ENCODE measurements around the gene RBP2.

RBP2 gene

DNA sequence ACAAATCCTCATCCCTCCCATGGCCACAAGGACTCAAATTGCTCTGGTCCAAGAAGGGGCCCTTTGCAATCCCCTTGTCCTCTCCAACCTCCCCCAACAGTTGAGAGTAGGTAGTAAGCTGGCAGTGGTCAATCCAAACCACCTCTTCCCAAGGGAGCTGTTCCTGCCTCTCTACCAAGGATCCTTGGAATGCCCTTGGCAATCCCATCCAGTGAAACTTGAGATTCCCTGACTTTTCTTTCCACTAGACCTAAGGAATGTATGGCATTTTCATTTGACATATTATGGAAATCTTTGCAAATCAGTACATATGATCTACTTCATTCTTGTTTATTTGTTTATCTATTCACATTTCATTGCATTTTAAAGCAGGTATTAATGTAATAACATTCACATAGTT is 4.8 kb upstream of the RBP2 start:
- no peak for DNase-seq (ENCODE audit: low spot score)

DNA sequence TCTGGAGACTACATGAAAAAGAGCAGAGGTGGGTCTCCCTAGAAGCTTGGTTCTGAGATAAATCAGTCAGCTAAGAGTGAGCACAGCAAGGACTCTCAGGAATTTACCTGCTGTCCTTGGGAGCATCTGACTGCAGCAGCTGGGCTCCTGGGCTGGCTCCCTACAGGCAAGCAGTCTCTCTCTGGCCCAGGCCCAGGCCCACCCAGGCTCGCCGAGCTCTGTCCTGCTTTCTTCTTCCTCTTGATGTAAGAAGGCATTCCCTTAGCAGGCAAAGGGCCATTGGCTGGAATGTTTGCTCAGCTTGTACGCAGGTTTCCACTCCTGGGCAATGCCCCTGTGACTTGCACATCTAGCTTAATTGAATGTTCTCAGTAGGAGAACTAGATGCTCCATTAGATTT is 4.3 kb upstream of the RBP2 start:
- no peak for DNase-seq (ENCODE audit: low spot score)

GRCh38 chr3:139477710-139478640 is 1.7 kb upstream of the RBP2 start:
- DNase-seq (ENCODE audit: low spot score): no peak

GRCh38 chr3:139473155-139473771 is 3.1 kb downstream of the RBP2 start:
- no peak for DNase-seq (ENCODE audit: low spot score)

- DNase-seq (ENCODE audit: low spot score): no peak
Measured at GRCh38 chr3:139472380-139473010, 3.8 kb downstream of the RBP2 start.

DNA sequence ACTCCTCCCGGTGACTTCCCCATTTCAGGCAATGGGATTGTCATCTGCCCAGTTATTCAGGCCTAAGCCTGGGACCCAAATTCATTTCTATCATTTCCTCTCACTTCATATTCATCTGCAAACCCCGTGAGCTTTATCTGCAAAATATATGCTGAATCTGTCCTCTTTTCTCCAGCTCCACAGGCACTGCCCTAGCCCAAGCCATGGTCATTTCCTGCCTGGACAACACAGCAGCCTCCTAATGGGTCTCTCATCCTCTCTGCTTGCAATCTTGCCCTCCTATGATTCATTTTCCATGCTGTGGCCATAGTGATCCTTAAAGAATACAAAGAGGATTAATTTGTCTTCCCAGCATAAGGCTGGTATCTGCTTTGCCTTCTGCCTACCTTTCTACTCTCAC is 6.1 kb downstream of the RBP2 start:
- DNase-seq (ENCODE audit: low spot score): no peak

- no peak for DNase-seq (ENCODE audit: low spot score)
Measured at GRCh38 chr3:139468399-139468798, 7.9 kb downstream of the RBP2 start.

- no peak for DNase-seq (ENCODE audit: low spot score)
Measured at GRCh38 chr3:139466360-139466759, 10.0 kb downstream of the RBP2 start.

DNA sequence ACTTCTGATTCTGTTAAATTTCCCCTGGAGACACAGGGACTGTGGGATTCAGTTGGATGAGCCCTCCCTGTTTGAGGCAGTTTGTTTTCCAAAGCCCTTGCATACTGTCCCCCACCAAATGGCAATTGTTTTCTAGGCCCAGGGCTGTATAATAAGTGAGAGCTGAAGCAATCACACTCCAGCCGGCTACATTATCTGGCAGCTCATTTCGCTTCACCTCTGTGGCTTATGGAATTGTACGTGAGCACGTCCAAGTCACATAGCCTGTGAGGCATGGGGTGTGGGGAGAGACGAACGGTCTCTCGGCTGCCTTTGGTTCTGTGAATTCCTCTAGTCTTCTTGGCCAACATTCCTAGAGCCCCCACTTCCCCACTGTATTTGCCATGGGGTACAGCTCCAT is 10.7 kb downstream of the RBP2 start:
- DNase-seq (ENCODE audit: low spot score): no peak

DNA sequence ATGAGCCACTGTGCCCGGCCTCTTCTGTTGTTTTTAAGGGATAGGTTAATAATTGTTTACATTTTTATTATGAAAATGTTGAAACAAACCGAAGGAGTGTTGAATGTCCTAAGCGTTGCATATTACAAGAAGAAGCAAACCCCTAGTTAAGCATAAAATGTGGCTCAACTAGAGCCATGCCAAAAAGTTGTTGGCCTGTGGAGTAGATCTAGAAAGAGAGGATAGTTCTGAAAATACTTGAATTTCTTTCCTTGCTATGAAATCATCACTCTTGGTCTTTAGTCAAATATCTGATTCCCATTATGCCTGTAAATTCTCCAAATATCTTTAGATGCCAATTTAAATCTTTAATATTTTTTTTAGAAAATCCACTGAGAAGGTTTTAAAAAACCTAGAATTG is 12.8 kb downstream of the RBP2 start:
- no peak for DNase-seq (ENCODE audit: low spot score)

- no peak for DNase-seq (ENCODE audit: low spot score)
Measured at GRCh38 chr3:139460529-139460928, 15.8 kb downstream of the RBP2 start.

DNA sequence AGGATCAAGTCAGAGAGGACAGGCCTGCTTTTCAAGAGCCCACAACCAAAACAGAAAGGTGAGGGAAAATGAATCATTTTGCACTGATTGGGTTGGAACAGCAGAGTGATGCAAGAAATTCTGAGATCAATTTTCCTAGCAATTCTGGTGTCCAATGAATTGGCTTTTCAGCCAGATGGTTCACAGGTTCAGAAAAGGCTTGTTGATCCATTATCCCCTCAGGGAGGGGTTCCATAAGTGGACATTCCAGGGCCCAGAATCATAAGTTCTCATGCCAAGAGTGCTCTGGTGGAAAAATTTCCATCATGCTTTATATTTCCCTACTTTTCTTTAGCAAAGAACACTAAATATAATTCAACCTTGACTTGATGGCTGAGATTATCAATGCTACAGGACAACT is 16.2 kb downstream of the RBP2 start:
- DNase-seq (ENCODE audit: low spot score): no peak

GRCh38 chr3:139458348-139458747 is 18.0 kb downstream of the RBP2 start:
- no peak for DNase-seq (ENCODE audit: low spot score)

DNA sequence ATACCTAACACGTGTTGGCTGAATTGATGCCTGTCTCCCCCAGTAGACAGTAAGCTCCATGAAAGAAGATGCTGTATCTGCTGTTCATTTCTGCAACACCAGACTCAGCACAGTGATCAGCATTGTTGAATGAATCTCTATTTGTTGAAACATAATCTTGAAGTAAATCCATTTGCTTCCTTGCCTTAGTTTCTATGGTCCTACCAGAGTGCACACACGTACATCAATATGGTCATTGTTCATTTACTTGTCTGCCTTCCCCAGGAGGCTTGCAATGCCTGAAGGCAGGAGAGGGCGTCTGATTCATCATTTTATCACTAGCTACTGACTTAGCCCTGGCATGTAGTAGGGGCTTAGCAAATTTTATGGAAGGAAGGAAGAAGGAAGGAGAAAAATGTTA is 19.2 kb downstream of the RBP2 start:
- DNase-seq (ENCODE audit: low spot score): no peak

GRCh38 chr3:139456386-139456785 is 19.9 kb downstream of the RBP2 start:
- no peak for DNase-seq (ENCODE audit: low spot score)

- peak; percentile 5 for DNase-seq (ENCODE audit: low spot score)
Measured at GRCh38 chr3:139455855-139456254, 20.5 kb downstream of the RBP2 start.

DNA sequence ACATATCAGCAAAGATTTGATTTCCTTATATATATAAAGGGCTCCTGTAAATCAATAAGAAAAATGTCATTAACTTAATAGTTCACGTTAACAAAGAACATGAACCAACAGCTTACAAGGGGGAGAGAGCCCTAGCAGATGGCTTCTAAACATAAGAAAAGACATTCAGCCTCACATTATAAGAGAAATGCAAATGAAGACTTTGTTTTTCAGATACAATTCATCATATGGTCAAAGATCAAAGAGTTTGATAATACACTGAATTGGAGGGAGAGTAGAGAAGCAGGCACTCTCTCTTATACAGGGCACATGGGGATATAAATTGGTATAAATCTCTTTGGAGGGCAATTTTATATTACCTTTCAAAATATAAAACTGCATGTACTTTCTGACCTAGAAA is 21.1 kb downstream of the RBP2 start:
- no peak for DNase-seq (ENCODE audit: low spot score)

DNA sequence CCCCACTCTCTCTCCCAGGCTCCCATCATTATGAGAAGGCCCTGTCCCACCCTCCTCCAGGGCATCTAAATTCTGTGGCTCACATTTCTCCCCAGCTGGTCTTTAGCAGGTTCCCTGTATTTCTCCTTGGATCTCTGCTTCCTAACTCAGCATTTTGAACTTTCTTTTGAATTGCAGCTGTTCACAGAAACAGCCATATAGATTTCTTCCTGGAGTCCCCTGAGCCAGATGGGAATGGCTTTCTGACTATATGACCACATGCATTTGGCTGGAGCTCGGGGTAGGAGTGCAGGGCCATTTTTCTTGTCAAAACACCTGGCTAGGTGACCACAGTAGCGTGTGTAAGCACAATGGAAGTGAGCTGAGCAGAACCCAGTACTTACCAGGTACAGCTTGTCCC is 22.0 kb downstream of the RBP2 start:
- DNase-seq (ENCODE audit: low spot score): no peak

- no peak for DNase-seq (ENCODE audit: low spot score)
Measured at GRCh38 chr3:139450159-139450558, 26.2 kb downstream of the RBP2 start.

GRCh38 chr3:139449566-139449965 is 26.8 kb downstream of the RBP2 start:
- DNase-seq (ENCODE audit: low spot score): no peak

DNA sequence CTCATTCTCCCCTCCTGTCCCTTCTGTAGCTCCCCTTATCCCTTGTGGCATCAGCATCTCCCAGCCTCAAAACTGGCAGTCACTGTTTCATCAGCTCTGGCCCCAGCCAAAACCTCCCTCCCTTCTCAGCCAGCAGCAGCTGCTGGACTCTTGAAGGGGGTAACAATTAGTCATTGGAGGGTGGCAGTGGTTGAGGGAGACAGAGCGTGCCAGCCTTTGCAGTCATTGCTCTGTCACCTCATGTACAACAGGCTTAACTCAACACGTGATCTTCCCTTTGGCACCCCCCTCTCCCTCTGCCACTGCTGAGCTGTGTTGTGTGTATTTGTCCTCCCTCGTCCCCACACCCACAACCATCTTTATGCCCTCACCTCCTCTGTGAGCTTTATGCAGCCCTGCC is 28.2 kb downstream of the RBP2 start:
- peak; percentile 26 for DNase-seq (ENCODE audit: low spot score)

DNA sequence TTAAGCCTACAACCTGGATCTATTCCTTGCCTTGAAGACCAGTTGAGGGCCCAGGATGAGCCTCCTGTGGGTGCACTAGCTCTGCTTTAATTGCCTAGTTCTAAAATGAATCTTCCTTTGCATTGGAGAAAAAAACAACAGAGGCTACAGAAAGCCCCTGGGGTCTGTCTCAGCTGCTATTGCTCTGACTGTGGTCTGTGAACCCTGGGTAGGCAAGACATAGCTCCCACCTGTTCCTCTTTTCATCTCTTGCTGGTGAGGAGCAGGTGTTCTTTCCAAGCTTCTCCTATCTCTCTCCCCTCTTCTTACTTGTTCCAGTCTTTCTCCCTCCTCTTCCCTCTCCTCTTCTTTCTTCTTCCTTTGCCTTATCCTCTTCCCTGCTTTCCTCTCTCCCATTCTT is 28.8 kb downstream of the RBP2 start:
- no peak for DNase-seq (ENCODE audit: low spot score)

- no peak for DNase-seq (ENCODE audit: low spot score)
Measured at GRCh38 chr3:139444446-139444845, 31.9 kb downstream of the RBP2 start.
